B cell (primary cell): ENCODE data around the gene TSKU.

Experiments
- EZH2 ChIP-seq: IDR thresholded peaks from 2 replicates; pipeline ENCODE4 v1.6.1; 2012; ENCODE audit warnings: borderline replicate concordance, low read depth, mild to moderate bottlenecking, moderate library complexity, low read length; ENCODE audit not compliant: insufficient read depth, poor library complexity, severe bottlenecking
- TF ChIP-seq, protein P1 (sequence below): fragments of 200-600 bp; IDR thresholded peaks from one replicate; pipeline ENCODE4 v1.8.0; 2022; ENCODE audit warnings: antibody characterized with exemption, mild to moderate bottlenecking

DNA sequence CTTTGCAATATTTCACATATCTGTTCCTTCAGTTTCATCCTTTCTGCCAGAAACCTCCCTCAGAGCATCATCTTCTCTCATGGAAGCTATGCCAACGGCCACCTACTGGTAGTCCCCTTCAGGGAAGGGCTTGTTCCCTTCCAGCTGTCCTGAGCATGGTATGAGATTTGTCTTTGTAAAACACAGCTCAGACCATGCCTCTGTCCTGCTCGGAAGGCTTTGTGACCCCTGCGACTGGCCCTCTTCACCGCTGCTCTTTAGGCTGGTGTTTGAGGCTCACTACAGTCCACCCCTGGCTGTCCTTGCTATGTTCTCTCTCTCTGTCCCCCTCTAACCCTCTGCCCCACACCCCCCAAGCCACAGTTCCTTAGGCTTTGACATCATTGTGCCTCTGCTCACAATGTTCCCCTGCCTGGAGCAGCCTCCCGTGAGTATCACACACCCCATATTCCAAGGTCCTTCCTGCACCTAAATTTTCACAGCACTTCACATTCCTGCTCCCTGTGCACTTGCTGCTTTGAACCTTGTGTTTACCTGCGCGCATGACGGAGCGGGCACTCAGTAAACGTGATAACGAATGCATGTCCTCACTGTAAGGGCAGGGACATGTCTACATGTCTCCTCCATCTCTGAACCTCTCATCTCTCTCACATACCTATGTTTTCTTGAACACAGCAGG lies 53.6 kb downstream of the TSKU start:
- TF ChIP-seq, protein P1, sequence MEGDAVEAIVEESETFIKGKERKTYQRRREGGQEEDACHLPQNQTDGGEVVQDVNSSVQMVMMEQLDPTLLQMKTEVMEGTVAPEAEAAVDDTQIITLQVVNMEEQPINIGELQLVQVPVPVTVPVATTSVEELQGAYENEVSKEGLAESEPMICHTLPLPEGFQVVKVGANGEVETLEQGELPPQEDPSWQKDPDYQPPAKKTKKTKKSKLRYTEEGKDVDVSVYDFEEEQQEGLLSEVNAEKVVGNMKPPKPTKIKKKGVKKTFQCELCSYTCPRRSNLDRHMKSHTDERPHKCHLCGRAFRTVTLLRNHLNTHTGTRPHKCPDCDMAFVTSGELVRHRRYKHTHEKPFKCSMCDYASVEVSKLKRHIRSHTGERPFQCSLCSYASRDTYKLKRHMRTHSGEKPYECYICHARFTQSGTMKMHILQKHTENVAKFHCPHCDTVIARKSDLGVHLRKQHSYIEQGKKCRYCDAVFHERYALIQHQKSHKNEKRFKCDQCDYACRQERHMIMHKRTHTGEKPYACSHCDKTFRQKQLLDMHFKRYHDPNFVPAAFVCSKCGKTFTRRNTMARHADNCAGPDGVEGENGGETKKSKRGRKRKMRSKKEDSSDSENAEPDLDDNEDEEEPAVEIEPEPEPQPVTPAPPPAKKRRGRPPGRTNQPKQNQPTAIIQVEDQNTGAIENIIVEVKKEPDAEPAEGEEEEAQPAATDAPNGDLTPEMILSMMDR = no peak
- TF ChIP-seq EZH2 = no peak
